Measurements from ENCODE around the gene LRRC7.

DNA sequence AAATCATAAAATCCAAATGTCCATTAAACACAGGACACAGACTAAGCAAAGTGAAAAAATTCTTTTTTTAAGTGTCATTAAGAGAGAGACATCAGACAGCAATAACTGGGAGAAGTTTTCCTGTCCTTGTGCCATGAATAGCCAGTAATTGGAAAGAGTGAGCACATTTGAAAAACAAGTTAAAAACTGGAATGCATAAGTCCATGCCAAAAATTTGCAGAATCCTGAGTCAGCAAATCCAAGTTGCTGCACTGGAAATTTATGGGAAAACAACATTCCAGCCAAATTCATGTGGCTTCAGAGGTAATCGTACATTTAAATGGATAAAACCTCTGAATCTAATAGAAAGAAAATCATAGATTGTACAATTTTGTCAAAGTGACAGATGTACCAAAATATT, 346.3 kb downstream of the LRRC7 start:
- TF ChIP-seq YY1 (IDR thresholded peaks at IDR 0.05; ENCODE audit: insufficient read depth, insufficient read length) (no peak), ZNF274 (IDR thresholded peaks at IDR 0.05; ENCODE audit: low read depth, low read length) (no peak), SUZ12 (IDR thresholded peaks at IDR 0.05; ENCODE audit: extremely low read depth, insufficient read depth, insufficient read length) (no peak)
